ENCODE data around the gene MACO1. TPM values are rescaled to one million over a fixed set of nuclear protein-coding genes. Genes with fewer than 3 reads are reported as not detected.
A peak's percentile ranks its signal among the peaks of the same experiment; 100 is the strongest.
"Not testable (repeated sequence)": the region's sequence is repeated elsewhere in the genome, so short reads cannot be mapped to it uniquely, and the experiment has no call there.

MACO1 gene
- total RNA-seq, 1 experiment from 2014 or later = 9.6 TPM

DNA sequence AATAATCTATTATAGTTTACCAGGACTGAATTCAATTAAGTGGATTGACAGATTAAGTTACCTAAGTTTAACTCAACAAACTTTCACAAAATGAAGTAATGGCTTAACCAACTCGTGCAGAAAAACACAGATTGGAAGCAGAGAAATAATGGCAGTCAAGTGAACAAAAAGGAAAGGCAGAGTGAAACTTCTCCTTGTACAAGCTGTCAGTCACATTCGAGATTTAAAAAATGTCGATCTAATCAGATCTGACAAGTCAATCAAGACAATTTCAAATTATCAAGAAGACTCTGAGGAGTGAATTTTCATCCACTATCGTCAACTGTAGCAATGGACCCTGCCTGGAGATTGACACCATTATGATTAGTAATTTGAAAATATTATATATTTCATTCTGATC lies 13.4 kb upstream of the MACO1 start:
- H3K36me3 ChIP-seq (ENCODE audit: low read depth); POLR2A ChIA-PET (ENCODE audit: unreplicated experiment); H4K20me1 ChIP-seq (ENCODE audit: insufficient read depth); H3K27me3 ChIP-seq (ENCODE audit: insufficient read depth, low read depth); H3K4me3 ChIP-seq; H3K9me3 ChIP-seq (ENCODE audit: insufficient read depth, low read depth); H2AFZ ChIP-seq; DNase-seq; H3K4me1 ChIP-seq (replicated peaks; ENCODE audit: insufficient read depth); H3K9me2 ChIP-seq (ENCODE audit: insufficient read depth); H3K27ac ChIP-seq; H3K4me2 ChIP-seq; H3F3A ChIP-seq (ENCODE audit: insufficient read depth, low read depth); H3K79me2 ChIP-seq (ENCODE audit: low read depth); intact Hi-C loops (cut with micrococcal nuclease; ENCODE audit: unreplicated experiment); BruUV-seq (replicated peaks): not testable (repeated sequence)
- CTCF ChIA-PET = interaction anchor here (0.6 kb wide), 1 partner anchor 84 kb away, joined by 7 read pairs; no protein-coding TSS in a partner anchor

DNA sequence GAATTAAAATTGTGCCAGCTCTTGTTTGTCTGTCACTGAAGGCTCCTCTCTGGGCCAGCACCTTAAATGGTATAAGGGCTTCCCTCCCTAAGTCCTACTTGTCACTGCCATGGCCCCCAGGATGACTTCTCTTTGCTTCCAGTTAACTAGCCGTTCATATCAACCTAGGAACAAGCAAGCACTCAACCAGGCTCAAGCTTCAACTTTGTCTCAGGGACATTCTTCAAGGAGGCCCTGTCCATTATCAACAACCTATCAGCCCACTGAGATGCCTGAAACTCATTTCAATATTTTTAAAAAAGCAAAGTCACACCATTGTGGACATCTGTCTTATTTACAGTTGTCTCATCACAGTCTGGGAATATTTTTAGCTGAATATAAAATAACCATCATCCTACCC lies 11.4 kb upstream of the MACO1 start:
- POLR2A ChIA-PET (ENCODE audit: unreplicated experiment); H3K9me2 ChIP-seq (ENCODE audit: insufficient read depth); H3K4me1 ChIP-seq (replicated peaks; ENCODE audit: insufficient read depth); H4K20me1 ChIP-seq (ENCODE audit: insufficient read depth); H2AFZ ChIP-seq; H3K27me3 ChIP-seq (ENCODE audit: insufficient read depth, low read depth); DNase-seq; H3K27ac ChIP-seq; H3K79me2 ChIP-seq (ENCODE audit: low read depth); H3K9me3 ChIP-seq (ENCODE audit: insufficient read depth, low read depth); H3K4me2 ChIP-seq; CTCF ChIA-PET; H3K36me3 ChIP-seq (ENCODE audit: low read depth); intact Hi-C loops (cut with micrococcal nuclease; ENCODE audit: unreplicated experiment); BruUV-seq (replicated peaks); H3F3A ChIP-seq (ENCODE audit: insufficient read depth, low read depth); H3K4me3 ChIP-seq: not testable (repeated sequence)

DNA sequence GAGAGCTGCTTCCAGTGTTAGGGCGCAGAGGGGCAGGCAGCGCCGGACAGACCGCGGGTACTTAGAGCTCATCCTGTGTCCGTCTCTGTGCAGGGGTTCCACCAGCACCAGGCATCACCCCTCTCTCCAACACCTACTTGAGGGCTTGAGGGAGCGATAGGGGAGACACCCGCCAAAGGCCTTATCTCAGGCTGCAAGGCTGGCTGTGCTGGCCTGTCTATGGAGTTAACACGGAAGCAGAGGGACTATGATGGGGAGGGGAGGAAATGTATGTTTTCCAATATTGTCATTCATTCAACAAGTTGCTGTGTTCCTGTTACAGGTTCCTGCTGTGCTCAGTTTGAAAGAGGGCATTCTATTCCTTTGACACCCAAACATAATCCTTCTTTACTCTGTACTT lies 10.0 kb upstream of the MACO1 start, which contains the start of gene RHCE:
TSS of gene RHCE (minus strand) at position 111 of the 400 bp plus-strand sequence. CDS start at position 72, 39 bp downstream.
- H3K9me2 ChIP-seq (ENCODE audit: insufficient read depth); H3K27ac ChIP-seq; H3K27me3 ChIP-seq (ENCODE audit: insufficient read depth, low read depth); intact Hi-C loops (cut with micrococcal nuclease; ENCODE audit: unreplicated experiment); POLR2A ChIA-PET (ENCODE audit: unreplicated experiment); H3K36me3 ChIP-seq (ENCODE audit: low read depth); H2AFZ ChIP-seq; H3K9me3 ChIP-seq (ENCODE audit: insufficient read depth, low read depth); H4K20me1 ChIP-seq (ENCODE audit: insufficient read depth); H3K4me2 ChIP-seq; H3K4me3 ChIP-seq; H3K4me1 ChIP-seq (replicated peaks; ENCODE audit: insufficient read depth); DNase-seq; BruUV-seq (replicated peaks); CTCF ChIA-PET; H3K79me2 ChIP-seq (ENCODE audit: low read depth): not testable (repeated sequence)
- peaks cover 13% of the 10 kb centered on the region; the same call in 1 of the 2 replicates for H3F3A ChIP-seq (ENCODE audit: insufficient read depth, low read depth)

DNA sequence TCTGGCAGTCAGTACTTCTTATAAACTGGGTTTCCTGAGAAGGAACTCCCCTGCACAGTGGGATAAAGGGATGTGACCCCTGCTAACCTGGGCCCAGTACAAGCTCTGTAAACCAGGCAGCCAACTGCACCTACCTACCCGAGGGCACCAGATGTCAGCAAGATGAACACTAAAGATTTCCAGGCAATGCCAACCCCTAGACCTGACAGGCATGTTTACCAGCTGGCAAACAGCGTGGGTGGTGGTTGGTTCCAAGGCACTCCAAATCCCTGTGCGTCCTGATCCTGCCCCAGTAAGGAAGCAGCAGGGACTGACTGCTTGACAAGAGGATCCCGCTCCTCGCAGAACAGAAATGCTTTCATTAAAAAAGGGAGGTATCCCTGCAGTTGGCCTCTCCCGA lies 7.5 kb upstream of the MACO1 start:
- DNase-seq; H3K36me3 ChIP-seq (ENCODE audit: low read depth); CTCF ChIA-PET; H2AFZ ChIP-seq; H3K9me3 ChIP-seq (ENCODE audit: insufficient read depth, low read depth); H3K79me2 ChIP-seq (ENCODE audit: low read depth); H3K27ac ChIP-seq; POLR2A ChIA-PET (ENCODE audit: unreplicated experiment); H3K4me2 ChIP-seq; H4K20me1 ChIP-seq (ENCODE audit: insufficient read depth); H3K9me2 ChIP-seq (ENCODE audit: insufficient read depth); H3K27me3 ChIP-seq (ENCODE audit: insufficient read depth, low read depth); intact Hi-C loops (cut with micrococcal nuclease; ENCODE audit: unreplicated experiment); BruUV-seq (replicated peaks); H3K4me3 ChIP-seq: not testable (repeated sequence)
- peaks cover 16% of the 10 kb centered on the region for H3K4me1 ChIP-seq (replicated peaks; ENCODE audit: insufficient read depth)
- H3F3A ChIP-seq (ENCODE audit: insufficient read depth, low read depth) = peaks cover 22% of the 10 kb centered on the region; the same call in 1 of the 2 replicates

DNA sequence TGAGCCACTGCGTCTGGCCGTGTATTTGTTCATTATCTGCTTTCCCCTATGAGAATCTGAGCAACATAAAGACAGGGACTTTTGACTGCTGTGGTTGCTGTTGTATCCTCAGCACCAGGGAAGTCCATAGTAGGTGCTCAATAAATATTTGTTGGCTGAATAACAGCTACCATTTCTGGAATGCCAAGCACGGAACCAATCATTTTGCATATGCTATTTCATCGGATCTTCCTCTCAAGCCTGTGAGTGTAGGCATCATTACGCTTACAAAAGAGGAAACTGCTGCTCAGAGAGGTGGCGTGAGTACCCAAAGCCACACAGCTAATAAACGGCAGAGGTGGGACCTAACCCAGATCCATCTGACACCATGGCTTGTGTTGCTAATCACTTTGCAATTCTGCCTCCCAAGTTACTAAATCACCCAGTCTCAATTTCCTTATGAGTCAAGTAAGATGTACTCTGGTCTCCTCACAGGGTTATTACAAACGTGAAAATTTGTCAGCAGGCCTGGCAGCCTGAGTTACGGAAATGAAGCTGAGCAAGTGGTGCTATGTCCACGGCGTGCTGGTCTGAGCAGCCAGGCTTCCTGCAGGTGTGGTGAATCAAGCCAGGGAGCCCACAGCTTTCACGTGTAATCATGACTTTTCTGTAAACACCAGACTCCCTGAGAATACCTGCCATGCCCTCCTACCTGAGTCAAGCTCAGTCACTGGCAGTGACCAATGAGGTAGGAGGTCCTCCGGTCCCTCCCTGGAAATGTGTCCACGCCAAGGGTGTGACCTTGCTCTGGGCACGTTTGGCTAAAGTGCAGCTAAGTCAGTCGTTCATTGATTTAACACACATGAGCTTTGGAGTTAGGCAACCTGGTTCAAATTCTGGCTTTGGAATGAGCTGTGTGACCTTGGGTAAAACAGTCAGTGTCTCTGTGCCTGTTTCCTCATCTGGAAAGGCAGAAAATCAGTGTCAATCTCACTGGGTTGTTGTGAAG lies 5.3 kb upstream of the MACO1 start:
- intact Hi-C loops (cut with micrococcal nuclease; ENCODE audit: unreplicated experiment) = no loop called here
- H3K27ac ChIP-seq = peak overlapping the region; percentile 73
- H3K27me3 ChIP-seq (ENCODE audit: insufficient read depth, low read depth) = no peaks in the 10 kb centered on the region
- H2AFZ ChIP-seq = peak overlapping the region; percentile 32; the same call in 1 of the 2 replicates
- ChIA-PET CTCF (no interaction called here), POLR2A (ENCODE audit: unreplicated experiment) (interaction anchor here (0.6 to 0.7 kb wide), 2 partner anchors 107 to 1458 kb away, joined by 3 to 5 read pairs; no protein-coding TSS in a partner anchor)
- H3K9me2 ChIP-seq (ENCODE audit: insufficient read depth) = no peaks in the 10 kb centered on the region
- H3K79me2 ChIP-seq (ENCODE audit: low read depth) = no peaks in the 10 kb centered on the region
- no peak for TF ChIP-seq EZH2 (IDR thresholded peaks at IDR 0.05; ENCODE audit: low read depth)
- TF ChIP-seq, protein P1, sequence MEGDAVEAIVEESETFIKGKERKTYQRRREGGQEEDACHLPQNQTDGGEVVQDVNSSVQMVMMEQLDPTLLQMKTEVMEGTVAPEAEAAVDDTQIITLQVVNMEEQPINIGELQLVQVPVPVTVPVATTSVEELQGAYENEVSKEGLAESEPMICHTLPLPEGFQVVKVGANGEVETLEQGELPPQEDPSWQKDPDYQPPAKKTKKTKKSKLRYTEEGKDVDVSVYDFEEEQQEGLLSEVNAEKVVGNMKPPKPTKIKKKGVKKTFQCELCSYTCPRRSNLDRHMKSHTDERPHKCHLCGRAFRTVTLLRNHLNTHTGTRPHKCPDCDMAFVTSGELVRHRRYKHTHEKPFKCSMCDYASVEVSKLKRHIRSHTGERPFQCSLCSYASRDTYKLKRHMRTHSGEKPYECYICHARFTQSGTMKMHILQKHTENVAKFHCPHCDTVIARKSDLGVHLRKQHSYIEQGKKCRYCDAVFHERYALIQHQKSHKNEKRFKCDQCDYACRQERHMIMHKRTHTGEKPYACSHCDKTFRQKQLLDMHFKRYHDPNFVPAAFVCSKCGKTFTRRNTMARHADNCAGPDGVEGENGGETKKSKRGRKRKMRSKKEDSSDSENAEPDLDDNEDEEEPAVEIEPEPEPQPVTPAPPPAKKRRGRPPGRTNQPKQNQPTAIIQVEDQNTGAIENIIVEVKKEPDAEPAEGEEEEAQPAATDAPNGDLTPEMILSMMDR (conservative IDR thresholded peaks at IDR 0.05) = no peak
- peaks cover 22% of the 10 kb centered on the region; the same call in 1 of the 2 replicates for H3F3A ChIP-seq (ENCODE audit: insufficient read depth, low read depth)
- peaks cover 21% of the 10 kb centered on the region for H3K4me1 ChIP-seq (replicated peaks; ENCODE audit: insufficient read depth)
- H3K9me3 ChIP-seq (ENCODE audit: insufficient read depth, low read depth) = no peaks in the 10 kb centered on the region
- H3K4me3 ChIP-seq = no peak overlapping the region
- H3K4me2 ChIP-seq = peak overlapping the region; percentile 56
- no TSS peak for BruUV-seq (replicated peaks)
- H3K36me3 ChIP-seq (ENCODE audit: low read depth) = no peaks in the 10 kb centered on the region
- no peaks in the 10 kb centered on the region for H4K20me1 ChIP-seq (ENCODE audit: insufficient read depth)
- peak; percentile 35 to 89 for DNase-seq

All from PC-9 (cell line).